PC-3 (cell line): ENCODE measurements around the gene BLCAP.

Source experiments
- EZH2phosphoT487 ChIP-seq: fragments of 300-600 bp; sonication (generic); IDR thresholded peaks from 2 replicates; pipeline ENCODE4 v1.6.1; 2018; ENCODE audit warnings: mild to moderate bottlenecking, antibody characterized with exemption, low read length, borderline replicate concordance
- TF ChIP-seq, protein P1 (sequence below): fragments of 300-600 bp; sonication (generic); conservative IDR thresholded peaks from 2 replicates; pipeline ENCODE4 v1.5.1; 2017; ENCODE audit warnings: antibody characterized with exemption, low read depth, mild to moderate bottlenecking, low read length

DNA sequence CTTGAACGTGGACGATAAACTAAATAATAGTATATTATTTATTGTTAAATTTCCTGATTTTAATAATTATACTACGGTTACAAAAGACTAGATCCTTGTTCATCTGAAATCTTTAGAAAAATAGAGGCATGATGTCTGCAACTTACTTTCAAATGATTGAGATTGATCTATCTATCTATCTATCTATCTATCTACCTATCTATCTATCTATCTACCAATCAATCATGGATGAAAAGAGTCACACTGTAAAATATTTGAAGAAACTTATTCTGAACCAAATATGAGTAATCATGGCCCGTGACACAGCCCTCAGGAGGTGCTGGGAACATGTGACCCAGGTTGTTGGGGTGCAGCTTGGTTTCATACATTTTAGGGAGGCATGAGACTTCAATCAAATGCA lies 11.7 kb upstream of the BLCAP start:
- TF ChIP-seq, protein P1, sequence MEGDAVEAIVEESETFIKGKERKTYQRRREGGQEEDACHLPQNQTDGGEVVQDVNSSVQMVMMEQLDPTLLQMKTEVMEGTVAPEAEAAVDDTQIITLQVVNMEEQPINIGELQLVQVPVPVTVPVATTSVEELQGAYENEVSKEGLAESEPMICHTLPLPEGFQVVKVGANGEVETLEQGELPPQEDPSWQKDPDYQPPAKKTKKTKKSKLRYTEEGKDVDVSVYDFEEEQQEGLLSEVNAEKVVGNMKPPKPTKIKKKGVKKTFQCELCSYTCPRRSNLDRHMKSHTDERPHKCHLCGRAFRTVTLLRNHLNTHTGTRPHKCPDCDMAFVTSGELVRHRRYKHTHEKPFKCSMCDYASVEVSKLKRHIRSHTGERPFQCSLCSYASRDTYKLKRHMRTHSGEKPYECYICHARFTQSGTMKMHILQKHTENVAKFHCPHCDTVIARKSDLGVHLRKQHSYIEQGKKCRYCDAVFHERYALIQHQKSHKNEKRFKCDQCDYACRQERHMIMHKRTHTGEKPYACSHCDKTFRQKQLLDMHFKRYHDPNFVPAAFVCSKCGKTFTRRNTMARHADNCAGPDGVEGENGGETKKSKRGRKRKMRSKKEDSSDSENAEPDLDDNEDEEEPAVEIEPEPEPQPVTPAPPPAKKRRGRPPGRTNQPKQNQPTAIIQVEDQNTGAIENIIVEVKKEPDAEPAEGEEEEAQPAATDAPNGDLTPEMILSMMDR: no peak
- TF ChIP-seq EZH2phosphoT487: no peak
